ENCODE results near the gene PHEX.

The PHEX gene

DNA sequence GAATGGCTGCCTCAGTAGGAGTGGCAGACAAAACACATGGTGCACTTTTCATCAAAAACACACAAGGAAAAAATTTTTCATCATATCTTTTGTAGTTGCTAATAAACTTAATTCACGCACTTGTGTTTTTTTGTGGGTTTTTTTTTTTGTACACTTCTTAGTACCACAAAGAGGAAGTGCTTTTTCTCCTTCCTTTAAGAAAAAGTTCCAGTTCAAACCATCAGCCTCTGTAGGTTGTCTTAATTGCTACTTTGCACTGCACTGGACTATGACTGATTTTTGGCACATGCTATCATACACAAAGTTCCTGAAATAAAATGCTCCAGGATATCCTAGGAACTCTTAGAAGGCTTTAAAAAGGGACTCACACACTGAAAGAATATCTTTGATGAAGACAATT lies at the start of gene PHEX:
Gene PHEX (plus strand): TSS at position 242 of the 400 bp plus-strand sequence. CDS start 681 bp downstream, outside the sequence.
- DNase-seq (ENCODE audit: low read depth): no peak

DNA sequence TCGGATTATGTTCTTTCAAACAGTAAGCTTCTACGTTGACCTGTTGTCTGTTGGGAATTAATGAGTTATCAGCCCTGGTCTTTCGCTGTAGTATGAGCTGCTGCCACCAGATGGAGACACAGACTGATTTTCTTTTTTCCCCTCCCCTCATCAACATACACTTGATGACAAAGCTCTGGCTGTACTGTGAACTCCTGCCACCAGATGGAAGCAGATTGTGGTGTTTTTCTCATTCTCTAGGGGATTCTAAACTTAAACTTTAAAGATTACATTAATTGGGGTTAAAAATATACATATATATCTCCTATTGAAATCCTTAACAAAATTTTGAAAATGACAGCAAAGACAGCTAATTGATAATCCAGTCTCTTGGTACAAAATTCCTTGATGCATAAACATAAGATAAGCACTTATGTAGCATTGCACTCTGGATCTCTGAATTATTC lies 46.8 kb upstream of the PHEX start:
- DNase-seq (ENCODE audit: low read depth): peak; percentile 33

DNA sequence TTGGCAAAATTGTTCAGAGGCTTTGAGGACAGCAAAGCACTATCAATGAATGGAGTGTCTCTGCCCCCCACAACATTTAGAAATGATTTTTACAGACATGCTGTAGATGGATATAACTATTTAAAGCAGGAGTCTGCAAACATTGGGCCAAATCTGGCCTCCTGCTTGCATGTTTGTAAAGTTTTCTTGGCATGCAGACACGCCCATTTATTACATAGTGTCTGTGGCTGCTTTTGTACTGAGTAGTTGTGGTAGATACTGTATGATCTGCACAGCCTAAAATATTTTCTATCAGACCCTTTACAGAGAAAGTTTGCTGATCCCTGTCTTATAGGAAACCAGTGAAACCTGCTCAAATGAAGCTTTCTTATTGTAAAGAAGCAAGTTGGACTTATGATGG lies 45.5 kb upstream of the PHEX start:
- no peak for DNase-seq (ENCODE audit: low read depth)

DNA sequence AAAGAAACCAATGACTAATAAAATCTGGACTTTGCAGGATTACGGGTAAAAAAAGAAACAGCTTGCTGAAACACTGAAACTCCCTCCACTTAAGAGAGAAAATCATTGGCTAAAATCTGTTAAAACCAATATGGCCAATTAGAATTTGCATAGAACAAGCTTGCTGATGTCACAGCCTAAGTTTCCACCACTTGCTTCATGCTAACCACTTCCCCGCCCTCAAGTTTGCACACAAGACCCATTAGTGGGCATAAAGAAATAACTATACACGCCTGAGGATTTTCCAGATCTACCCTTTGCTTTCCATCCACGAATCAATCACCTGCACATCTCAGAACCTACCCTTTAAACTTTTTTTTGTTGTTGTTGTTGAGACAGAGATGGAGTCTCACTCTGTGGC lies 42.7 kb upstream of the PHEX start:
- no peak for DNase-seq (ENCODE audit: low read depth)

DNA sequence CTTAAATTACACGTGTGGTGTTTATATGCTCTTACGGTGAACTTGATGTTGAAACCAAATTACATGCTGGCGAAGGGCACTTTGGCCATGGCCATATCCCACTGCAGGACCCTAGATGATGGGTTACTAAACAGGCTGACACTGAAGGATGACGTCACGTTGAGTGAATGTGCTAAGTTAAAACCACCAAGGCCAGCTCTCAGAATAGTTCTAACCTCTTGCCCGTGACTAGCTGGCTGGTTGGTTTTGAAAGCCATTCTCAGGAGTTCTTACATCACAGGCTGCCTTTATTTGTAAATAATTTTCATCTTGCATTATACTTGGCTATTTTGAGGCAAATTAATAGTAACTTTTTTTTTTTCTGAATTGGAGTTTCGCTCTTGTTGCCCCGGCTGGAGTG lies 41.3 kb upstream of the PHEX start:
- DNase-seq (ENCODE audit: low read depth): no peak

DNA sequence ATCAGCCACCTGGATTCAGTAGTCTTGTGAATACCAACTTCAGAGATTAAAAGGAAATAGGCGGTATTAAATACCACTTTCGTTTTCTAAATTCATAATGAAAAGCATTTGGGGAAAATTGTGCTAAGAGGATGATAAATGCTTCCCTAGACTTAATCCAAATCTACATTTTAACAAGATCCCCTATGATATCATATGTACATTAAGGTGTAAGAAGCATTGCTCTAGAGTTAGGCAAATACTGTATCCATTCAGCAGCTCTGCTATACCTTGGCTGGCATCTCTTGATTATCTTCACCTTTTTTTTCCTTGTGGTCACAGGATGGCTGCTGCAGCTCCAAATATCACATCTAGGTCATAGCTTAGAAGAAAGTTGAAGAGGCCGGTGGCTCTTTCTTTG lies 40.6 kb upstream of the PHEX start:
- no peak for DNase-seq (ENCODE audit: low read depth)

DNA sequence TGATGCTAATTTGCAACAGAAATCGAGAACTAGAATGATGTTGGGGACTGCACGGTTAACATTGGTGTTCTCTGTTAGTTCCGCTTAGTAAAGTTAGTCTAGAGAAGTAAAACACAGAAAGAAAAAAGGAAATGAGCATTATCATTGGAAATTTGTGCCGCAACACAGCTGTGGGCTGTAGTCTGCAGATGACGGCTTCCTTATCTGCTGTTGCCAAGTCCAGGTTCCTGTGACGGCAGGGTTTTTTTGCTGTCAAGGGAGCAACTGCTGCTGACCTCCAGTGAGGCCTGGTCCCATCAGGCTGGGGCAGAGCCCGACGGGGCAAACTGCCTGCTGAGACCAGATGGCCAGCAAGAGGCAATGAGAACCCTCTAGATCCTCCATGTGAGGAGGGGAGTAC lies 38.9 kb upstream of the PHEX start:
- no peak for DNase-seq (ENCODE audit: low read depth)

DNA sequence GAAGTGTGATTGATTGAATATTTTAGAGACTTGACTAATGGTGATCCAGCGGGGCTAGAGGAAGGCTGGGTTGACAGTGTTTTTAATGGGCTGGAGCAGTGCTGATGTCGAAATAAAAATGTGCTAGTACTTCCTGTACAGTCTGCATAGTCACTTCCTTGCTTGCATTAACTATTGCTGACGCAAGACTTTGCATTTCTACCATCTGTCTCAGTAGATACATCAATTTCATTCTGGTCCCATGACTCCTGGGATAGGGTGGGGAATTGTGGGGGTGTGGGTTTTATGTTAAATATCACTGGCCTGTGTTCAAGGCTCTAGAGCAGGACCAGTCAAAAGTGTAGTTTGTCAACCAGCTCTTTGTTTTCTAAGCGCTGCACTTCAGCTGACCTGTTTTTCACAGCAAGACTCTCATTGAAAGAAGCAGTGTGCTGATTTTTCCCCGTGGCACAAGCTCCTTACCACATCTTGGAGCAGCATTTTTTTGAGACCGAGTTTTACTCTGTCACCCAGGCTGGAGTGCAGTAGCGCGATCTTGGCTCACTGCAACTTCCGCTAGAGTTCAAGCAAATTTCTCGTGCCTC lies 35.2 kb upstream of the PHEX start:
- DNase-seq (ENCODE audit: low read depth): no peak

DNA sequence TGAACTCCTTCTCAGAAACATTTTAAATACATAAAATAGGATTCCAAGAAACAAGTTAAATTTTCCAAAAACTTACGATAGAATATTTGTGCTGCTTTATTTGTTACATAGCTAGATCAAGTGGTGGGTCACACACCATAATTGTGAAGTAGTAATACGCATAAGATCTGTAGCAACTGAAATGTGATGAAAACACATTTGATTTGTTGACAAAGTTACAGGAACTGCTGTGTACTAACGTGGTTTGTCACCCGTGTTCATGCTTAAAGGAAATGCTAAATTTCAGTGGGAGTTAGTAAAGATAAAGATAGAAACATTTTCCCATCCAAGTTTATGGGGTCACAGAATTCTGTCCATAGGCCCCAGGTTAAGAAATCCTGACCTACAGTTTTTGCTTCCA lies 34.1 kb upstream of the PHEX start:
- no peak for DNase-seq (ENCODE audit: low read depth)

DNA sequence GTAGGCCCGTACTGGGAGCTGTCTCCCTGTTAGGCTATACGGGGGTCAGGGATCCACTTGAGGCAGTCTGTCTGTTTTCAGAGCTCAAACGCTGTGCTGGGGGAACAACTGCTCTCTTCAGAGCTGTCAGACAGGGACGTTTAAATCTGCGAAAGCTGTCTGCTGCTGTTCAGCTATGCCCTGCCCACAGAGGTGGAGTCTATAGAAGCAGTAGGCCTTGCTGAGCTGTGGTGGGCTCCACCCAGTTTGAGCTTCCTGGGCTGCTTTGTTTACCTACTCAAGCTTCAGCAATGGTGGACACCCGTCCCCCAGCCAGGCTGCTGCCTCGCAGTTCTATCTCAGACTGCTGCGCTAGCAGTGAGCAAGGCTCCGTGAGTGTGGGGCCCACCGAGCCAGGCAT lies 27.3 kb upstream of the PHEX start:
- no peak for DNase-seq (ENCODE audit: low read depth)

DNA sequence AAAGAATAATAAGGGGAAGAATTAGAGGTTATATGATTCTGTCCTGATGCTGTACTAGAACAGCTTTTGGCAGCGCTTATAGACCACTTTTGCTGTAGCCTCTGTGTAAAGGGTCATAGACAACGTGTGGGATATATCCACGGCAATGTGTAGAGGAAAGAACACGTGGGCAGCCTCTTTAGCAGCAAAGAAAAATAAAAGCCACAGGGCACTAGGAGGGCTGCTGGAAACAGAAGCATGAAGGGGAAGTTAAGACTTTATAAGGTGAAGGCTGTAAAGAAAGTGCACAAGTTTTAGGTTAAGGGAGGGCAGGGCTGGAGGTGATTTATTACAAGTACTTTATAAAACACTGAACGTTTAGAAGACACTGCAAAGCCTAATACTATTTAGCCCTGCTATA lies 20.1 kb upstream of the PHEX start:
- no peak for DNase-seq (ENCODE audit: low read depth)

DNA sequence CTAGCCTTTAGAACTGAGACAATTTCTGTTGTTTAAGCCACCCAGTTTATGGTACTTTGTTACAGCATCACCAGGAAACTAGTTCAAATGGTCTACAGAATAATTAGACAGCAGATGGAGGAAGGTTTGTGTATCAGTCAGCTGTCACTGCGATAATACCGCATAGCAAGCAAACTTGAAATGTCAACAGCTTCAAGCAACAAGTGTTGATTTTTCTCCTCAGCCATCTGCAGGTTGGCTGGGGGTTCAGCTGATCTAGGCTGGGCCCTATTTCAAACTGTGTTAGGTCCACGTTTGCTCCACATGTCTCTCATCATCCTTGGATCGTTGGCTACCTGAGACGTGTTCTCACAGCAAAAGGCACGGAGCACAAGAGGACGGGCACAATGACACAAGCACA lies 19.2 kb upstream of the PHEX start:
- no peak for DNase-seq (ENCODE audit: low read depth)

DNA sequence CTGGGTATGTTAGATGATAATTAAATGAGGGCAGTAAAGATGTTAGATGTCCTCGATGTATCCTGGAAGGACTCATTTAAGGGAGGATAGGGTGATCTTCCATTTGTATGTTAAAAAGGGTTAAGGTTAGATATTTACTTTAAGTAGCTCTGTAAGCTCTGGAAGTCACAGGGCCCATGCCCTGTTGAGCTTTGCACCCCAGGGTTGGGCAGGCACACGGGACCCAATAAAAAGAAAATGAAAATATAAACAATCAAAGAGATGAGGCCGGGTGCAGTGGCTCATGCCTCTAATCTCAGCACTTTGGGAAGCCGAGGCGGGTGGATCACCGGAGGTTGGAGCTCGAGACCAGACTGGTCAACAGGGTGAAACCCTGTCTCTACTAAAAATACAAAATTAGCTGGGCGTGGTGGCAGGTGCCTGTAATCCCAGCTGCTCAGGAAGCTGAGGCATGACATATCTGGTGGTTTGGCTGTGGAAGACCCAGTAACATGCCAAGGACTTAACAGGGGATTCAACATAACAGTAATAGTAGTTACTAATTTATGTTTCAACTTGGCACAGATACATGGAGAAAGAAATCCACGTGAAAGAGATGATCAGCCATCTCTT lies 16.9 kb upstream of the PHEX start:
- DNase-seq (ENCODE audit: low read depth): no peak

DNA sequence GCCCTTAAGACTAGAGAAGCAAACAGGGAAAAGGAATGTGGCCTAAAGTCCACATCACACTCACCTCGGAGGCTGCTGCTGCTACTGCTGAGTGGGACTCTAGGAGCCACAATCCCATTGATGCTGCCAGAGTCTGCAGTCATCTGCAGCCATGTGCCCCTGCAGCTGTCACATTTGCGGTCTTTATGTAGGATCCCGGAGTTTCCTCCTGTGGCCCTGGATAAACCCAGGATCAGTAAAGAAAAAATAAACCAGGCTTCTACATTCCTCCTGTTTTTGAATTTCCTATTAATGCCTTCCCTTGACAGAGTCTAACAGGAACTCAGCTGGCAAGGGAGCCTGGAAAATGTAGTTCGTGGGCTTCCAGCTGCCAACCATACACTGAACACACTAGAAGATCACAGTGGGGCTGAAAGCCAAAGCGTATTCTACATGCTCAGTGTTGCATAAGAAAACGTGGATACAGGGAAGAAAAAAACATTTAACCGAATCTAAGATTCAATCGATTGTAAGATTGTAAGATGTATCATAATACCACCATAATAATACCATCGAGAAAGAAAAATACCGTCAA lies 10.3 kb upstream of the PHEX start:
- DNase-seq (ENCODE audit: low read depth): no peak

DNA sequence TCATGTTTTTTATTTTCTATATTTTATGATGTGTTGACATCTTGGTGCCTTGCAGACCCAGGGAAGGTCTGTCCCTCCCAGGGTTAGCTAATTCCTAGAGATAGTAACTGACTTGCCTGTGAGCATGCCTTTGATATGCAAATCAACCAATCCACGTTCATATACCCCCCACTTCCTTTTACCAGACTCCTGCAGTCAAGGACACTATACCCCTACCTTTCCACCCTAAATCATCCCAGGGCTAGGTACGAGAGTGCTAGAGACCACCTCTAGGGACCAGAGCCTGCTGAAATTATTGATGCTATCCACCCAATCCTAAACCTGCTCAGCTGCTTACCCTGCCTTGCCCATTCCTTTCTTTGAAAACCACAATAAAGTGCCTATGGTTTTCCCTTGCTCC lies 7.5 kb upstream of the PHEX start:
- DNase-seq (ENCODE audit: low read depth): no peak

DNA sequence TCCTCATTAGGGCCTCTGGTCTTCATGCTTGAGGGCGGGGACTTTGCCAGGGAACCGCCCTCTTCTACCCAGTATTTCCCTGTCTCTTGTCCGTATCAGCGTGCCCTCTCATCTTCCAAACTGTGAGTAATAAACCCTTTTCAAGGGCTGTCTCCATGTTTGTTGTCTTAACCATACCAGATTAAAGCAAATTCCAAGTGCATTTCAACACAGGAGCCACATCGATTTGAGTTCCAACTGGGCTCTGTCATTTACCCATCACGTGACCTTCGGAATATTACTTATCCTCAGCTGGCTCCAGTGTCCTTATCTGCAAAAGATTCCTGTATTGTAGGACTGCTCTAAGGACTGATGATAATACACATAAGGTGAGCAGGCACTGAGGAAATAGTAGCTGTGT lies 6.4 kb upstream of the PHEX start:
- no peak for DNase-seq (ENCODE audit: low read depth)

DNA sequence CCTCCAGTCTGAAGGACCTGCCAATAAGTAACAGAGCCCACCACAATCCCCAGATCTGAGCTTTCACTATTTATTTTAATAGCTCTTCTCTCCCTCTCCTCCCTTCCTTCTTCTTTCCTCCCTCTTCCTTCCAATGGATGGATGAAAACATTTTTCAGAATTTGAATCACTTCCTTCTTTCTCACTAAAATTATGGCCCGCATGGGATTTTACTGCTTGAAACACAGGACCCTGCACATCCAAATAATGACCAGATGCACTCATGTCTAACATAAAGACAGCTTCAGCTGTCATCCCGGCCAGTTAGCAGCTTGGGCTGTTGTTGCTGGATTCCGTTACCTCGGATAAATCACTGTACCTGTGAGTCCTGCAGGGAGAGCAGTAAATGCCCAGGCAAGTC lies 5.4 kb upstream of the PHEX start:
- no peak for DNase-seq (ENCODE audit: low read depth)

DNA sequence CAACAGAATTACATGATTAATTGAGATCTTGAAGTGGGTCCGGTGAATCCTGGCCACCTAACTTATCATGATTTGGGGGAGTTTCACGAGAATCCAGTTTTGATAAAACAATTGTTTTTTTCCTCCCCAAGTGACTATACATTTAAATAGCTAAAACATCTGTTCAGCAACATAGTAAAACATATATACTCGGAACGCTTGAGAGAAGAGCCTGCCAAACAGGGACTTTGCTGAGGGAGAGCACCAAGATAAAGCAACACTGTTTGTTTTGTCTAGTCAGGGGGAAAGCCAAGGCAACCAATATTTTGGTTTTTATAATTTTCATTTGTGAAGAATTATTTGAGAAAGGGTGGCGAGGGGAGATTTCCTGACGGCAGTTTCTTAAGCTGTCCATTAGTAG lies 381 bp downstream of the PHEX start:
- no peak for DNase-seq (ENCODE audit: low read depth)

DNA sequence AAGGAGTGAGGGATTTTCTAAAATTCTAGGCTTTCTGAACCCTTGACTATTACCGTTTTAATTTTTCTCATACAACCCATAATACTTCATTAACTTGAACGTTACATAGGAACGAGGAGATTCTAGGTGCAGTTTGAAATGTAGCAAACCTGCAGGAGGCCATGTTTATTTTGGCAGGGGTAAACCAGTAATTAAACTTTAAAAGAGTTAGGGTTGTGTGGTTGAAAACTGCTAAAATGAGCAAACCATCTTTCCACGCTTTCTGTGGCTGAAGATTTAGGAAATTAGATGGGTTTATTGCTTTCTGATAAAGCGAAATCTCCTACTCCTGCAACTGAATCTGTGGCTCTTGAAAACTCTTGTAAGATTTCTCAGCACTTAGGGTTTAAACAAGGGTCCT lies 1.7 kb downstream of the PHEX start:
- no peak for DNase-seq (ENCODE audit: low read depth)

DNA sequence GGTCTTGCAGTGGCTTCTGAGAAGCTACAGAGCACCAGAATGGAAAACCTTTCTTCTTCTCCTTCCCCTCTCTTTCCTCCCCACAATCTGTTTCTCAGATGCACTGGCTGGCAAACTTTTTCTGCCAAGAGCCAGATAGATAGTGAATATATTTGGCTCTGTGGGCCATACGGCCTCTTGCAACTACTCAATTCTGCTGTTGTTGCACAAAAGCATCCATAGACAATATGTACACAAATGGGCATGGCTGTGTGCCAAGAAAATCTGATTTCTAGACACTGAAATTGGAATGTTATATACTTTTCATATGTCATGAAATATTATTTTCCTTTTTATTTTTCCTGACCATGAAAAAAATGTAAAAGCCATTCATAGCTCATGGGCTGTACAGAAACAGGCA lies 3.1 kb downstream of the PHEX start:
- DNase-seq (ENCODE audit: low read depth): no peak

DNA sequence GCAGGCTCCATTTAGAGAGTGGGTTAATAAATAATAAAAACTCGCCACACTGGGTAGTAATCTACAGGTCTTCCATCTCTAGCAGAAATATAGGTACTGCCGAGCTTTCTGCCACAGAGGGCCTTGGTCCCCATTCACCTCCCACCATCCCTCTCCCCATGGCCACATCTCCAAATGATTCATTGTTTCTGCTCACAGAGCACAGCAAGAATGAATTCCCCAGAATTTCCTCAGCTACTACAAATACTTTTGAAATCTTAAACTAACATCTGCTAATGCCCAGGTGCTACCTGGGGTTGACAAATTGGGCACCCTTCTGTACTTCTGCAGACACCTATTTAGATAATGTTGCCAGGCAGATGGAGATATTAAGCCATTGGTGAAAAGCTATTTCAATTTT lies 5.1 kb downstream of the PHEX start:
- no peak for DNase-seq (ENCODE audit: low read depth)

DNA sequence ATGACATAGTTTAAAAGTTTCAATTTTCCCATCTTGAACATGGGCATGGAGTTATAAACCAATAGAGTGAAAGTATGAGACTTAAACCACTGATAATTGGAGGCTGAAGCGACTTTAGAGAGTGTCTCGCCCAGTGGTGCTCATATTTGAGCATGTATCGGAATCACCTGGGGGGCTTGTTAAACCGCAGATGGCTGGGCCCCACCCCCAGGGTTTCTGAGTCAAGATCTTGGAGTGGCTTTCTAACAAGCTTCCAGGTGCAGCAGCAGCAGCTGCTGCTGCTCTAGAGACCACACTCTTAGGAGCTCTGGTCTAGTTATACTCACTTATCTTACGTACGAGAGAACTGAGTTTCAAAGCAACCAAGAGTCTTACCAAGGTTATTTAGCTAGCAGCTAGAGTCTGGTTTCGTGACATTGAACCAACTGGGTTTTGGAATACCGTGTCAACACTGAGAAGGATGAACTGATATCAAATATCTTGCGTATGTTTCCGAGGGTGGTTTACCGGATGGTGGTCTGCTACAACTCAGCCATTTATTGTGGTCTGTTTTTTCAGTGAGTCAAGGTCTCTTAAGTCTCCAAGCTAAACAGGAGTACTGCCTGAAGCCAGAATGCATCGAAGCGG lies 5.9 kb downstream of the PHEX start:
- DNase-seq (ENCODE audit: low read depth): no peak

DNA sequence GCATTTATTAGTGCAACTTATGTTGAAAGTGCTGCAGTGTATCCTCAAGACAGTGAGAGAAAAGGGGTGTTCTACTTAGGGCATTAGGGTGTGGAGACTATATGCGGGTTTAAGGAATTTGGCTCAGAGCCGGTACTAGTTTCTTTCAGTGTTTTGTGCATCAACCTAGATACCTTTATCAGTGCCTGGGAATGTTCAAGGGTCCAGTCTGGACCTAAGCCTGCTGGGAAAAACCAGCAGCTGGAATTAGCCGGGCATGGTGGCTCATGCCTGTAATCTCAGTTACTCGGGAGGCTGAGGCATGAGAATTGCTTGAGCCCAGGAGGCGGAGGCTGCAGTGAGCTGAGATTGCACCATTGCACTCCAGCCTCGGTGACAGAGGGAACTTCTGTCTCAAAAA lies 7.4 kb downstream of the PHEX start:
- no peak for DNase-seq (ENCODE audit: low read depth)

DNA sequence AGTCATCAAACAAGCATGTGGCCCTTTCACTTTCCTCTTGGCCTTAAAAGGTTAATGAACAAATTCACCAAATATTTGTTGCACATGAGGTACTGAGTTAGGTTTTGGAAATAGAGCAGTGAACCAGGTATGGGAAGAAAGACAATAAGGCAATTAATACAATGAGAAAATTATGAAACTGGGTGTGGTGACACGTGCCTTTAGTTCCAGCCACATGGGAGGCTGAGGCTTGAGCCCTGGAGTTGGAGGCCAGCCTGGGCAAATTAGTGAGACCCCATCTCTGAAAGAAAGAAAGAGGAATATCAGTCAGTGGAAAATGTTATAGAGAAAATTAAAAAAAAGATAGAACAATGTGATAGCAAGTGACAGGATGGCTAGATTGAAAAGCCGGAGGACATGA lies 8.1 kb downstream of the PHEX start:
- no peak for DNase-seq (ENCODE audit: low read depth)

Measured in activated T-helper 1 cell treated with Interleukin-2 at 50 U/mL for 16 hours (primary cell).